Esophagus squamous epithelium (tissue), 4 donors: ENCODE measurements around the gene GFRA1.

Experiments
- CTCF ChIP-seq, 6 experiments: fragments of 450-650 bp in 4 of 6; fragments of 200-600 bp in 2 of 6; sonication (generic) in 2 of 6; IDR thresholded peaks; one replicate each; pipeline ENCODE4 v1.5.1; 2016 to 2019; ENCODE audit warnings: antibody characterized with exemption in 6 of 6, mild to moderate bottlenecking in 4 of 6, moderate library complexity in 4 of 6
- POLR2A ChIP-seq, 4 donors: fragments of 450-650 bp; IDR thresholded peaks; one replicate each; pipeline ENCODE4 v1.6.1; 2017; ENCODE audit warnings: antibody characterized with exemption in 4 of 4, mild to moderate bottlenecking in 4 of 4, moderate library complexity in 3 of 4

- no peak for TF ChIP-seq POLR2A (IDR thresholded peaks at IDR 0.05)
- no peak for TF ChIP-seq CTCF (IDR thresholded peaks at IDR 0.05)
These were observed 202.2 kb downstream of the GFRA1 start for GRCh38 chr10:116070743-116071320.
